Stimulated activated CD4-positive, alpha-beta T cell treated with anti-CD3 and anti-CD28 coated beads, Interleukin-4, amount 100 ng/mL, for 1 hour (primary cell): Measurements from ENCODE around the gene NEBL.

ENCODE experiments used
- DNase-seq: peaks from one replicate; pipeline ENCODE4 v3.0.0-alpha.2; 2020

Gene NEBL

DNA sequence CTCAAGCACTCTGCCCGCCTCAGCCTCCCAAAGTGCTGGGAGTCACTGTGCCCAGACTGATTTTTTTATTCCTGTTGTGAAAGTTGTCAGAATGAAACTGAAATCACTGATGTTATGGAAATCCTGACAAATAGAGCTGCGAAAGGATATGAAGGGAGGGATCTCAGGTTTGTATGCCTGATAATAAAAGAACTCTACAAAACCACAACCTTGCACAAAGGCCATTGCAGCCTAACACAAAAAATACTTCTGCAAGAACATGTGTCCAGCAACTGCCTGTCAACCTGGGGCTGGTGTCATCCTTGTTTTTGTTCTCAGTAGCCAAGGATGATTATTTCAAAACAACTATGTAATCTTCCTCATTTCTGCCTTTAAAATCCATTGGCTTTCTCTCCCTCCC, 126.1 kb downstream of the NEBL start:
- DNase-seq: no peak

DNA sequence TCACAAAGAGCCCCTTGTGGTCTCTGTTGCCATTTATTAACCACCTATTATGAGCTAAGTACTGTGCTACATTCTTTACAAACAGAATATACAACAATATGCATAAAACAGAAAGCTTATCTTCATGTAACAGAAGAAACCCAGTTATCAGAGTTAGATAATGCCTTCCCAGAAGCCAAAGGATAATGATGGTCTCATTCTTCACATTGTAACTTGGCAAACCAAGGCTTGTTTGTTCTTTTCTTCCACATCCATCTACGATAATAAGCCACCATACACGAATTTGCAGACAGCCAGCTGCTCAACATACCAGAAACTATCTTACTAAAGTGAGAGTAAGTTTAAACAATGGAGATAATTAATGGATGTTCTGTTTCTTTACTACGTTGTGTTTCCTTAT, 127.6 kb downstream of the NEBL start:
- no peak for DNase-seq

DNA sequence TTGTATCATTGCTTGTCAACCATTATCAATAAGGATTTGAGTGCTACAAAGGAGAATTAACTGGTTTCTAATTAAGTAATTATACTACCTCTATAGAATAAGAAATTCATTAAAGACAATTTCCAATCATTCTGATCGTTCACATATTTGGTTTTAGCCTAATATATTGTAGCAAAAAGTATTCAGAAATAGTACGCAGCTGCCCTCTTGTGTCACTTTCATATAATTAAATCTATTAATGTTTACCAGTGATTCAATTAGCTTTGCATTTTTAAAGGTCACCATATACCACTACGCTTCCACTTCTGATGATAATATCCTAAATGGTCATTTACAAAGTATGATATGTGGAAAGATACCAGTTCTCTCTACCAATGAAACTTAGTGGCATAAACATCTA, 128.3 kb downstream of the NEBL start:
- DNase-seq: no peak

DNA sequence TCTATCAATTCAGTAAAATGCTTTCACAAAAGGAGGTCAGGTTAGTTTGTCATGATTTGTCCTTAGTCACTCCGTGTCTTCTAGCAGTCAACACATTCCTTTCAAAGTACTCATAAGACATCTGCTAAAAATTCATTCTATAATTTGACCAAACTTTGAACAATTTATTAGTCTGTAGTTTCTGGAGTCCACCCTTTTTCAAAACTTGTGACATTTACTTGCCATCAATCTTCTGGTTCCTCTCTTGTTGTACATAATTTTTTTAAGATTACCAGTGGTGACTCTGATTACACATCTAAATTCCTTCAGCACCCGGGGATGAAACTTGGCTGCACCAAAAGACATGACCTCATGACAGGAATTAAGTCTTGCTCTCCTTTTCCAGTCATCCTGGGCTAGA, 130.1 kb downstream of the NEBL start:
- no peak for DNase-seq

DNA sequence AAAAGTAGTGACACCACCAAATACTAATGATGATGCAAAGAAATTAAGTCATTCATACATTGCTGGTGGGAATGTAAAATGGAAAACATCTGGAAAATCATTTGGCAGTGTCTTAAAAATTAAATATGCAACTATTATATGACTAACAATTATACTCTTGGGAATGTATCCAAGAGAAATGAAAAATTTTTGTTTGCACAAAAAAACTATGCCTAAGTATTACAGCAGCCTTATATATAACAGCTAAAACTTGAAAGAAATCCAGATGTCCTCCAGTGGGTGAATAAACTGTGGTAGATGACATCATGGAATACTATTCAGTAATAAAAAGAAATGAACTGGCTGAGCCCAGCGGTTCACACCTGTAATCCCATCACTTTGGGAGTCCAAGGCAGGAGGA, 132.0 kb downstream of the NEBL start:
- no peak for DNase-seq

DNA sequence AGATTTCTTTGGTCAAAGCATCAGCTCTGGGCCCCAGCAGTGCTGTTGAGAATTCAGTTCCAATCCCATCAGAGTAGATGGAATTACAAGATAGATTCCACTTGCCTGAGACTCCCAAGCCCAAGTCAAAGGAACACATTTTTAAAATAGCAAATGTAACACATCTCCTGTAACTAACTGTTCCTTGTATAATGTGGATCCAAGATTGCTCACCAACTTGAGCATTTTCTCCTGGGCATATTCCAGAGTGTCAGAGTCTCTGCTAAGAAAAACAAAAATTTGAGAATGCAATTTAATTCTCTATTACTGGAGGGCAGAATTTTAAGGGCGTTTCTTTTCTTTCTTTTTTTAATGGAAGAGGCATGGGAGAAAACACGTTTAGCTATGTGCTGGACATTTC, 136.7 kb downstream of the NEBL start:
- DNase-seq: no peak

DNA sequence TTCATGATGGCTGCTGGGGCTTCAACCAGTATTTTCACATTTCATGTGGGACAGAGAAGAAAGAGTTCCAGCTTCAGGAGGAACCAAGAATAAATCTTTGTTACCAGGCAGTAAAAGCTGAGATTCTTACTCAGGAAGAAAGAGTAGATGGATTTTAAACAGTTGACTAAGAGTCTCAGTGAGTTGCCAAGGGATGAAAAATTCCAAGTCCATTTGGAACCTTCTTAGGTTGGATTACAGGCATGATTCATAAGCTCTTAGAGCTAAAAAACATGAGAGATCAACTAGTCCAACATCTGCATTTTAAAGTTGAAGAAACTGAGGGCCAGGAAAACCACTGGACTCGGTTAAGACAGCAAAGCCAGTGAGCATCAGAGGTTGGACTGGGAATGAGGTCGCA, 148.6 kb downstream of the NEBL start:
- no peak for DNase-seq

DNA sequence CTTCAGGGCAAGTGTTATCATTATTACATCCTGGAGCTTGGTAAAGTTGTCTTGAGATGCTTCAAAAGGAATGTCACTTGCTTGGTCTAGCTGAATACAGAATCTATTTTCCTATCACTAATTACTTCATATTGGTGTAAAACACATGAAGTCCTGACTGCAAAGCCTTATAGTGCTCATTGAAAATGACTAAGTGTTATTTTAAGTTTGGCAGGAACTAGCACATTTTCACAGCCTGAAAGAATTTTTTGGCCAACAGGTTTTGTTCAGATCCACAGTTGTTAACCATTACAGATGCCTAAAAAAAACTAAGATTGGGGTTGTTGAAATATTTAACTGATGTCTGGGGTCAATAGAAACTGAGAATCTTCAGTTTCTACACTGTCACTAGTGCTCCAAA, 149.3 kb downstream of the NEBL start:
- no peak for DNase-seq

DNA sequence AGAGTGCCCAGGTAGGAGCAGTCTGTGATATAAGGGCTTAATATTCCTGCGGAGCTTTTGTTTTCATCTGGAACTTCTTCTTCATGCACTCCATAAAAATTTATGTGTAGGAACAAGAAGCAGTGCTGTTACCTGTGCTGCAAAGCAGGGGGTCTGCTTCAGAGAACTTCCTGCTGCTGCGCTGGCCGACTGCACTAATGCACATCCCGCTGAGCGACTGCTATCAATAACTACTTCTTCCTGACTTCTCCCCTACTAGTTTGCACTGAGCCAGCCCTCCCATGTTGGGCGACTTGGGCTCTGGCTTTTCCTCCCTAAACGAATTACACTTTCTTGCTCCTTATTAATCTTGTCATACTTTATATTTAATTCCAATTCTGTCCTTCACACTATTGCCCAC, 150.3 kb downstream of the NEBL start:
- DNase-seq: no peak

DNA sequence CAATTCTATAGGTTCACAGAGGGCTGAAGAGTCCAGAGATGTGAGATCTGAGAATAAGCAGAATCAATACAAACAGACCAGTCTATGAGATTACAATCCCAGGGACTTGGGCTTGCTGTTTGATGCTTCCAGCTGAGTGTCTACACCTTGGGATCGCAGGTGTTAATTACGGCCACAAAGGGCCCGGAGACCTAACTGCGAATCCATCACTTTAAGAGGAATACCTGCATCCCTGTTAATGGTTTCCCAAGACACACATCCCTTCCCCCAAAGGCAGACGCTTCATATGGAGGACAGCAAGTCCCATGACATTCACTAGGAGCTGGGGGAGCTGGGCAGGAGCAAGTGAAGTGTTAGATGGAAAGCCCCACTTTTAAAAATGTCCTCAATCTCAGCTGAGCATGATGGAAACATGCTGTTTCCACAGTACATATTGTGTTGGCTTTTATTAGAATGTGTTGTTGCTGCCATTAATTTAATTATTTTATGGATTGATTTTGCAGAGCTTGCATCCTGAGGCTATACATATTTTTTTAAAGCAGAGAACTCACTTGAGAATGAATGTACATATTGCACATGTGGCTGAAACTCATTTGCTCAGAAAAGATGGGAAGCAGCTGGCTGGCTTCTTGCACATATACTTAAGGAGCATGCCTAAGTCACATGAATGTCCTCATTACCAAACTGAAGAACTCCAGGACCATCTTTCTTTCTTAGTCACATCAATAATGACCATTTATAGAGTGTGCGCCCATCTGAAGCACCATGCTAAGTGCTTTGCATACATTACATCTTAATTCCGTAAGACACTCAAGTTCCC, 151.3 kb downstream of the NEBL start:
- no peak for DNase-seq

DNA sequence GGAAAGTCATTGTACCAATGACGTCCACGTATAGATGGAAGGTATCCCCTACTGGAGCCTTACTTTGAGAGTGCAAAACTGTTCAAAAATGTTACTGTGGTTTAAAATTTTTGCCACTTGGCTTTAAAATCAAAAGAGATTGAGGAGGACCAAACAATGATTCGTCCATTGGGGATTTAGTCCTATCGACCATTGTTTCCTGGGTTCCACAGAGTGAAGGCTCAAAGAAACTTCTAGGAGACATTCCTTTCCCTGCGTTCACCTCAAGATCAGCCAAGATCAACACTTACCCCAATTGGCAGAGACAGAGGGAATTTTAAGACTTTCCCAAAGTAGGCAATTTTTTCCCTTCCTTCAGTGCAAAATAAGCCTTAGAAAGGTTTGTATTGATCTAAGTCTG, 152.3 kb downstream of the NEBL start:
- DNase-seq: no peak

DNA sequence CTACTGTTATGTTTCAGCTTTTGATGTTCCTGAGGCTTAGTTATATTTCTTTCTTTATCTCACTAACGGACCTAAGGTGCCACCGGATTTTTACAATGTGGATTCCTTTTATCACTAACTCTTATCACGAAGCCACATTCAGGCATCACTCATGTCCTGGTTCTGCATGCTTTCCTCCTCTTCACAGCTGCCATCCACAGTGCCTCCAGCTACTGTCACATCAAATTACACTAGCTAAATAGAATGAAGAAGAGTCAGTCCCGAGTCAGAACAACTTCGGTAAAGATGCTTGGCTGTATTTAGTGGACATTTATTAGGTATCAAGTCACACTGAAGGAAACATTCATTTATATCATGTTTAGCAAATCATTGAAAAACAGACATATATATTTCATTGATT, 153.2 kb downstream of the NEBL start:
- no peak for DNase-seq

DNA sequence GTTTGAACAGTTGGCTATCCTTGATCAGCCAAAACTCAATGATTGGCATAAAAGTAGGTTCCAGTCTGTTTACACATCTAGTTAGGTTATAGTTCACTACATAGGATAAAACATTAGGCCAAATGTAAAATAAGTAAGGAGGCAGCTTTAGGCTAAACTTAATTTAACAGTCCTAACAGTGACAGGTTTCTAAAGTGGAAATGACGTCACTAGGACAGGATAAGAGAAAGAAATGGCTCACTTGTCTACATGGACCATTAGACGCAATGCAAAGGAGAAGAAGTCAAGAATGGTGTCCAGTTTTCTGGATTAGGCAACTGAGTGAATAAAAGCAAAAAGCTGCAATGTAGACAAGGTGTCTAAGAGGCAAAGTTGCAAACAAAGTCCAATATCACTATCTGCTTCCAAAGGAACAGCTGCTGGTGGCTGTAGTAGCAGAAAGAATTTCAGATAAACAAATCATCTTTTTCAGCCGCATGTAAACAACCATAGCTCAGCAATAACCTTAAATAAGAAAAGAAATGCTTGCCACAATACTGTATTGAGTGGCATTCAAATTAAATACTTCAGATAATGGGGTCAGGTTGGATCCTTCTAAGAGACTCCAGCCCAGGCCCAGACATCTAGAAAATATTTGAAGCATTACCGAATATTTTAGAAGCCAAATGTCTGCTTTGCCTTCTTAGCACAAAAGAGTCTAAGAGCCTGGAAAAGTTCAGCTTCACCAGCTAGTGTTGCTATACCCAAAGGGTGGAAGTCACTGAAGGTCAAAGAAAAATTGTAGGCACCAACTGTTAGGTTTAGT, 154.2 kb downstream of the NEBL start:
- DNase-seq: no peak

DNA sequence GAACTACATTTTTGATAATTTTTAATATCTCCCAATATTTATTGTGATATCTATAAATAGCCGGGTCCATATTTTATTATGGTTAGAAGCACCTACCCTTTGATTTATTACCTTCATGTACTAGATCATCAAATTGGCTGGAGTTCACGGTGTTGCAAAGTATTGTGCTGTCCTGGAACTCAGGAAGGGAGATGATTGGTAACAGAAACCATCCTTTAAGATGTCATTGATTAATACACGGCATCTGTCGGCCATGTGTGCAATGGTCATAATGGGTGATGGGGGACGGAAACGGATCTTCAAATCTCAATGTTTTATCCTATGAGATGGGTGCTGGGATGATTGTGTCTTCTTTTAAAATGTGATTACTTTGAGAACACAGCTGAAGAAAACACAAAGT, 157.0 kb downstream of the NEBL start:
- no peak for DNase-seq

DNA sequence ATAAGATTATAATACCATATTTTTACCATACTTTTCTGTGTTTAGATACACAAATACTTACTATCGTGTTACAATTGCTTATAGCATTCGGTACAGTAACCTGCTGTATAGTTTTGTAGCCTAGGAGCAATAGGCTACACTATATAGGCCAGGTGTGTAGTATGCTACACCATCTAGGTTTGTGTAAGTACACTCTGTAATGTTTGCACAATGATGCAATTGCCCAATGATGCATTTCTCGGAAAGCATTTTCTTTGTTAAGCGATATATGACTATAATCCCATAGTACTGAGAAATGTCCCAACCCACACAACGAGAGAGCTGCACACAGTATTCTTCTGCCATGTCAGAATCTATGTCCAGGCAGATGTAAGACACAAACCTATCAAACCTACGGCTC, 160.0 kb downstream of the NEBL start:
- no peak for DNase-seq
